Smooth muscle cell (in vitro differentiated cells): ENCODE results near the gene HOXD12. TPM values are rescaled to one million over a fixed set of nuclear protein-coding genes. Genes with fewer than 3 reads are reported as not detected.

Source experiments
- DNase-seq: peaks from one replicate; lab custom pipeline; 2025; ENCODE audit not compliant: unreplicated experiment; lab: John Stamatoyannopoulos, UW
- H2AFZ ChIP-seq: fragments of 200-600 bp; sonication (generic); 2 replicates; pipeline ENCODE4 v1.6.0; 2016; ENCODE audit warnings: antibody characterized with exemption, low read depth, mild to moderate bottlenecking
- H3F3A ChIP-seq: fragments of 200-600 bp; sonication (generic); 2 replicates; pipeline ENCODE4 v1.6.0; 2017; ENCODE audit warnings: antibody characterized with exemption, low read depth
- H3K27ac ChIP-seq: fragments of 200-600 bp; sonication (generic); 2 replicates; pipeline ENCODE4 v1.5.1; 2016; ENCODE audit warnings: low read depth, mild to moderate bottlenecking
- H3K27me3 ChIP-seq: fragments of 200-600 bp; sonication (generic); 2 replicates; pipeline ENCODE4 v1.6.1; 2016; ENCODE audit warnings: low read depth, mild to moderate bottlenecking
- H3K36me3 ChIP-seq: fragments of 200-600 bp; sonication (generic); 2 replicates; pipeline ENCODE4 v1.5.1; 2016; ENCODE audit warnings: low read depth
- H3K4me1 ChIP-seq: fragments of 200-600 bp; sonication (generic); 2 replicates; pipeline ENCODE4 v1.5.1; 2016; ENCODE audit warnings: low read depth
- H3K4me2 ChIP-seq: fragments of 200-600 bp; sonication (generic); 2 replicates; pipeline ENCODE4 v1.6.0; 2016; ENCODE audit warnings: mild to moderate bottlenecking
- H3K4me3 ChIP-seq: fragments of 200-600 bp; sonication (generic); 2 replicates; pipeline ENCODE4 v1.5.1; 2016; ENCODE audit warnings: mild to moderate bottlenecking
- H3K79me2 ChIP-seq: fragments of 200-600 bp; sonication (generic); 2 replicates; pipeline ENCODE4 v1.6.0; 2016; ENCODE audit warnings: low read depth, mild to moderate bottlenecking
- H3K9ac ChIP-seq: fragments of 200-600 bp; sonication (generic); 2 replicates; pipeline ENCODE4 v1.6.0; 2016; ENCODE audit warnings: low read depth
- H3K9me3 ChIP-seq: fragments of 200-600 bp; sonication (generic); replicated peaks from 2 replicates; pipeline ENCODE4 v1.5.1; 2016; ENCODE audit warnings: low read depth
- H4K20me1 ChIP-seq: fragments of 200-600 bp; sonication (generic); 2 replicates; pipeline ENCODE4 v1.6.0; 2016; ENCODE audit warnings: low read depth
- CTCF ChIP-seq: fragments of 200-600 bp; sonication (generic); IDR thresholded peaks from 2 replicates; pipeline ENCODE4 v1.5.1; 2017; ENCODE audit warnings: borderline replicate concordance, mild to moderate bottlenecking, antibody characterized with exemption; ENCODE audit not compliant: insufficient read depth, poor library complexity, severe bottlenecking
- WGBS: methylation state at CpG from one replicate; pipeline ENCODE4 v1.1.7; 2016; ENCODE audit warnings: low lambda C conversion rate; 5-methylcytosine and 5-hydroxymethylcytosine counted together
- polyA plus RNA-seq: library from polyadenylated mRNA; unstranded; fragments of >200 nt; fragmentation: Nextera tagmentation; extraction: Ambion mirVana; gene quantifications from 2 replicates; pipeline ENCODE4 v1.2.1, GENCODE V29; 2016
- total RNA-seq: library from RNA; depleted of rRNA; stranded (reverse); fragments of >200 nt; gene quantifications from 2 replicates; pipeline ENCODE4 v1.2.3, GENCODE V29; 2014

The HOXD12 gene
- total and polyA plus RNA-seq, 2 experiments from 2014 or later, result not detected

- WGBS, result 2% methylated on average over 45 of the region's 45 CpGs
- Histone ChIP-seq H3K9ac (no peak overlapping the region), H4K20me1 (no peaks in the 10 kb centered on the region), H2AFZ (peak overlapping the region; percentile 89), H3F3A (peaks cover 3% of the 10 kb centered on the region), H3K36me3 (no peaks in the 10 kb centered on the region), H3K4me1 (no peaks in the 10 kb centered on the region), H3K27ac (no peak overlapping the region), H3K9me3 (no peaks in the 10 kb centered on the region), H3K27me3 (peaks cover 100% of the 10 kb centered on the region), H3K79me2 (no peaks in the 10 kb centered on the region), H3K4me2 (peak overlapping the region; percentile 96), H3K4me3 (peak overlapping the region; percentile 58)
- peak; percentile 75 for TF ChIP-seq CTCF
- peak; percentile 58 for DNase-seq
Measured at GRCh38 chr2:176096986-176097819, 2.4 kb upstream of the HOXD12 start.

GRCh38 chr2:176097820-176098365, 1.7 kb upstream of the HOXD12 start:
- H2AFZ ChIP-seq, result peak overlapping the region; percentile 89
- H3K79me2 ChIP-seq, result no peaks in the 10 kb centered on the region
- no peaks in the 10 kb centered on the region for H3K36me3 ChIP-seq
- peak overlapping the region; percentile 96 for H3K4me2 ChIP-seq
- peak; percentile 10 for TF ChIP-seq CTCF
- no peak for DNase-seq
- 2% methylated on average over 18 of the region's 18 CpGs for WGBS
- no peaks in the 10 kb centered on the region for H4K20me1 ChIP-seq
- peaks cover 3% of the 10 kb centered on the region for H3F3A ChIP-seq
- peak overlapping the region; percentile 58 for H3K4me3 ChIP-seq
- no peak overlapping the region for H3K9ac ChIP-seq
- H3K27me3 ChIP-seq, result peaks cover 100% of the 10 kb centered on the region
- H3K9me3 ChIP-seq, result no peaks in the 10 kb centered on the region
- H3K27ac ChIP-seq, result no peak overlapping the region
- no peaks in the 10 kb centered on the region for H3K4me1 ChIP-seq

GRCh38 chr2:176098366-176099158, 1.0 kb upstream of the HOXD12 start:
- 4% methylated on average over 35 of the region's 35 CpGs for WGBS
- peaks cover 99% of the 10 kb centered on the region for H3K27me3 ChIP-seq

More at GRCh38 chr2:176098366-176099158, 1.0 kb upstream of the HOXD12 start:
- peak overlapping the region; percentile 96 for H3K4me2 ChIP-seq
- H3F3A ChIP-seq, result peaks cover 3% of the 10 kb centered on the region
- no peaks in the 10 kb centered on the region for H3K36me3 ChIP-seq
- H3K9me3 ChIP-seq, result no peaks in the 10 kb centered on the region
- H2AFZ ChIP-seq, result peak overlapping the region; percentile 89
- no peak overlapping the region for H3K27ac ChIP-seq
- no peak for TF ChIP-seq CTCF
- H3K9ac ChIP-seq, result no peak overlapping the region
- H4K20me1 ChIP-seq, result no peaks in the 10 kb centered on the region
- no peaks in the 10 kb centered on the region for H3K79me2 ChIP-seq
- H3K4me1 ChIP-seq, result no peaks in the 10 kb centered on the region
- no peak for DNase-seq
- peak overlapping the region; percentile 58 for H3K4me3 ChIP-seq
